GM21528 (cell line): ENCODE results near the gene UBASH3B.
"Not testable (repeated sequence)": the region's sequence is repeated elsewhere in the genome, so short reads cannot be mapped to it uniquely, and the experiment has no call there.

Experiments
- ATAC-seq: cut with Tn5 transposase; IDR thresholded peaks from one replicate; pipeline ENCODE4 v1.9.1; 2021; ENCODE audit warnings: mild to moderate bottlenecking, moderate library complexity; ENCODE audit not compliant: unreplicated experiment, low FRiP score

The UBASH3B gene

GRCh38 chr11:122803306-122803705 is 147.8 kb downstream of the UBASH3B start:
- ATAC-seq = no peak

- no peak for ATAC-seq
Observed at GRCh38 chr11:122803716-122804115, 148.2 kb downstream of the UBASH3B start.

- no peak for ATAC-seq
Observed at GRCh38 chr11:122804161-122804560, 148.6 kb downstream of the UBASH3B start.

GRCh38 chr11:122804796-122805195 is 149.3 kb downstream of the UBASH3B start:
- no peak for ATAC-seq

- ATAC-seq = no peak
Observed at GRCh38 chr11:122807731-122808477, 152.4 kb downstream of the UBASH3B start.

GRCh38 chr11:122808478-122808869 is 153.0 kb downstream of the UBASH3B start:
- peak; percentile 86 for ATAC-seq

- no peak for ATAC-seq
Observed at GRCh38 chr11:122809866-122810265, 154.3 kb downstream of the UBASH3B start.

GRCh38 chr11:122811721-122812120 is 156.2 kb downstream of the UBASH3B start:
- no peak for ATAC-seq

- ATAC-seq = no peak
Observed at GRCh38 chr11:122812638-122813037, 157.1 kb downstream of the UBASH3B start.

- no peak for ATAC-seq
Observed at GRCh38 chr11:122813176-122813893, 157.8 kb downstream of the UBASH3B start.

GRCh38 chr11:122813894-122814270 is 158.4 kb downstream of the UBASH3B start:
- no peak for ATAC-seq

- ATAC-seq = no peak
Observed at GRCh38 chr11:122814401-122814800, 158.9 kb downstream of the UBASH3B start.

GRCh38 chr11:122815900-122816299 is 160.4 kb downstream of the UBASH3B start:
- ATAC-seq = no peak

- ATAC-seq = no peak
Observed at GRCh38 chr11:122816761-122817520, 161.4 kb downstream of the UBASH3B start.

GRCh38 chr11:122820158-122820557 is 164.6 kb downstream of the UBASH3B start:
- ATAC-seq = no peak

GRCh38 chr11:122821169-122821568 is 165.6 kb downstream of the UBASH3B start:
- no peak for ATAC-seq

- ATAC-seq = no peak
Observed at GRCh38 chr11:122822241-122822640, 166.7 kb downstream of the UBASH3B start.

GRCh38 chr11:122823564-122823963 is 168.0 kb downstream of the UBASH3B start:
- no peak for ATAC-seq

GRCh38 chr11:122829371-122829770 is 173.8 kb downstream of the UBASH3B start:
- not testable (repeated sequence) for ATAC-seq

- ATAC-seq = not testable (repeated sequence)
Observed at GRCh38 chr11:122832297-122832696, 176.8 kb downstream of the UBASH3B start.
